PC-9 (cell line): ENCODE measurements around the gene ZNF485.

ENCODE experiments used
- EZH2 ChIP-seq: fragments of 200-600 bp; sonication (generic); IDR thresholded peaks from 2 replicates; pipeline ENCODE4 v1.8.0; 2017; ENCODE audit warnings: antibody characterized with exemption, low read depth
- TF ChIP-seq, protein P1 (sequence below): fragments of 200-600 bp; sonication (generic); conservative IDR thresholded peaks from 2 replicates; pipeline ENCODE4 v1.6.1; 2017; ENCODE audit warnings: mixed run types, antibody characterized with exemption, mild to moderate bottlenecking, moderate library complexity

DNA sequence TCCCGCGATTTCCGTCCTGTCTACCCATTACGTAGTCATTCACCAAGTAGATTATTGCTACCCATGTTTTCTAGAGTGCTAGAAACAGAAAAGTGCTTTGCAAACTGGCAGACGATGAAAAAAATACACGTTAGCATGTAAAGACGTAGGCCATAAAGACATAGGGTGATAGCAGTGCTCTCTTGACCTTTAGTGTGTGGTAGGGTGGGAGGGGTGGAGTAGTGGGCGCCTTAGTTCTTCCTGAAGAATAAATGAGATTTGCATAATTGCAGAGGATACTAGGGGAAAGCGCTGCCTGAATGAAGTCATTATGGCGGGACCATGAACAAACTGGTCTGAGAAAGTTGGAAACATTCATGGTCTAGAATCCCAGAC is 948 bp downstream of the ZNF485 start:
- TF ChIP-seq, protein P1, sequence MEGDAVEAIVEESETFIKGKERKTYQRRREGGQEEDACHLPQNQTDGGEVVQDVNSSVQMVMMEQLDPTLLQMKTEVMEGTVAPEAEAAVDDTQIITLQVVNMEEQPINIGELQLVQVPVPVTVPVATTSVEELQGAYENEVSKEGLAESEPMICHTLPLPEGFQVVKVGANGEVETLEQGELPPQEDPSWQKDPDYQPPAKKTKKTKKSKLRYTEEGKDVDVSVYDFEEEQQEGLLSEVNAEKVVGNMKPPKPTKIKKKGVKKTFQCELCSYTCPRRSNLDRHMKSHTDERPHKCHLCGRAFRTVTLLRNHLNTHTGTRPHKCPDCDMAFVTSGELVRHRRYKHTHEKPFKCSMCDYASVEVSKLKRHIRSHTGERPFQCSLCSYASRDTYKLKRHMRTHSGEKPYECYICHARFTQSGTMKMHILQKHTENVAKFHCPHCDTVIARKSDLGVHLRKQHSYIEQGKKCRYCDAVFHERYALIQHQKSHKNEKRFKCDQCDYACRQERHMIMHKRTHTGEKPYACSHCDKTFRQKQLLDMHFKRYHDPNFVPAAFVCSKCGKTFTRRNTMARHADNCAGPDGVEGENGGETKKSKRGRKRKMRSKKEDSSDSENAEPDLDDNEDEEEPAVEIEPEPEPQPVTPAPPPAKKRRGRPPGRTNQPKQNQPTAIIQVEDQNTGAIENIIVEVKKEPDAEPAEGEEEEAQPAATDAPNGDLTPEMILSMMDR = no peak
- no peak for TF ChIP-seq EZH2
